Gastroesophageal sphincter (tissue), 3 donors: ENCODE data around the gene PARD3B.

Experiments used
- CTCF ChIP-seq, 4 experiments: fragments of 200-600 bp in 2 of 4; fragments of 450-650 bp in 2 of 4; sonication (generic) in 1 of 4; IDR thresholded peaks; one replicate each; pipeline ENCODE4 v1.5.1; 2017 to 2019; ENCODE audit warnings: antibody characterized with exemption in 4 of 4, mild to moderate bottlenecking in 2 of 4, moderate library complexity in 2 of 4
- POLR2A ChIP-seq, 2 donors: fragments of 450-650 bp; IDR thresholded peaks; one replicate each; pipeline ENCODE4 v1.6.1; 2017; ENCODE audit warnings: antibody characterized with exemption in 2 of 2, mild to moderate bottlenecking in 2 of 2, moderate library complexity in 1 of 2

GRCh38 chr2:204726831-204727230, 181.6 kb downstream of the PARD3B start:
- TF ChIP-seq CTCF (IDR thresholded peaks at IDR 0.05) (no peak), POLR2A (IDR thresholded peaks at IDR 0.05) (no peak)
